PFSK-1 (cell line): ENCODE results near the gene PNPLA7.

ENCODE experiments used
- FOXP2 ChIP-seq: optimal IDR thresholded peaks from 2 replicates; pipeline ENCODE3; 2011; ENCODE audit warnings: borderline replicate concordance, control low read depth, inconsistent platforms; ENCODE audit not compliant: insufficient read depth; ENCODE audit errors: extremely low read length, extremely low read depth
- POLR2AphosphoS5 ChIP-seq: IDR thresholded peaks from 2 replicates; pipeline ENCODE4 v1.6.1; 2012; ENCODE audit warnings: low read depth, mild to moderate bottlenecking, control low read depth, low read length, moderate library complexity
- REST ChIP-seq, 2 experiments: IDR thresholded peaks; 2 replicates each; pipeline versions ENCODE4 v1.6.1 to v1.8.0; 2011 to 2012; ENCODE audit warnings: low read depth in 2 of 2, low read length in 2 of 2, control low read depth in 1 of 2, inconsistent platforms in 1 of 2, mild to moderate bottlenecking in 1 of 2, moderate library complexity in 1 of 2; ENCODE audit not compliant: insufficient read depth in 1 of 2
- SIN3A ChIP-seq: IDR thresholded peaks from 2 replicates; pipeline ENCODE4 v1.6.1; 2012; ENCODE audit warnings: mild to moderate bottlenecking, low read length, moderate library complexity, borderline replicate concordance; ENCODE audit not compliant: insufficient read depth
- TAF1 ChIP-seq: IDR thresholded peaks from 2 replicates; pipeline ENCODE4 v1.6.1; 2012; ENCODE audit warnings: low read length, control low read depth, borderline replicate concordance; ENCODE audit not compliant: insufficient read depth

Gene PNPLA7

GRCh38 chr9:137551264-137552021, 1.2 kb upstream of the PNPLA7 start, which contains the start of gene MRPL41:
Gene MRPL41, plus strand, starts transcription at chr9:137551879. Its CDS starts 203 bp downstream, at chr9:137552082.
- TF ChIP-seq POLR2AphosphoS5 (peak; percentile 78), TAF1 (no peak), FOXP2 (no peak), REST (IDR thresholded peaks at IDR 0.05; ENCODE audit: insufficient read depth in 1 of 2, low read depth in 2 of 2, low read length in 2 of 2) (0 out of 4 replicates have a peak, but pooled peaks of 1 of the 2 experiments have one; percentile 13), SIN3A (no peak)

GRCh38 chr9:137547687-137548543, 2.3 kb downstream of the PNPLA7 start:
- TF ChIP-seq REST (IDR thresholded peaks at IDR 0.05; ENCODE audit: insufficient read depth in 1 of 2, low read depth in 2 of 2, low read length in 2 of 2) (no peak), FOXP2 (no peak), TAF1 (no peak), SIN3A (no peak), POLR2AphosphoS5 (no peak)

DNA sequence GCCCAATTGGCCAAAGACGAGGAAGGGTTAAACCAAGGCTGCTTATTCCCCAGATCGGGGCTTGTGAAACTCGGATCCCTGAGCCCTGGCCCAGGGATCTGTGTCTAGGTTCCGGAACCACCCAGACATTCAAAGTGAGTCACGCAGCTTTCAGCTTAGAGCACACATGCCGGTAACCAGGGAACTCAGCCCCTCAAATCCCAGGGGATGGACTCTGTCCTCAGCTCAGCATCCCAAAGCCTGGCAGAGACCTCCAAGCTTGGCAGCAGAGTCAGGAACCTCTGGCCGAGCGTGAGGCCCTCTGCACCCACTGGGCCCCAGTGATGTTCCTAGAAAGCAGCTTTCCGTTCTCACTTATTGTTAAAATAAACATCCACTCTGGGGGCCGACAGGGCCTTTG, 5.1 kb downstream of the PNPLA7 start:
- TF ChIP-seq TAF1: no peak
- no peak for TF ChIP-seq FOXP2
- no peak for TF ChIP-seq POLR2AphosphoS5
- no peak for TF ChIP-seq REST (IDR thresholded peaks at IDR 0.05; ENCODE audit: insufficient read depth in 1 of 2, low read depth in 2 of 2, low read length in 2 of 2)
- no peak for TF ChIP-seq SIN3A

- TF ChIP-seq POLR2AphosphoS5 (no peak), FOXP2 (no peak), TAF1 (no peak), REST (IDR thresholded peaks at IDR 0.05; ENCODE audit: insufficient read depth in 1 of 2, low read depth in 2 of 2, low read length in 2 of 2) (no peak), SIN3A (no peak)
Observed at GRCh38 chr9:137544176-137544760, 5.9 kb downstream of the PNPLA7 start.
